Mesenteric fat pad (tissue), 1 donor: ENCODE data around the gene FNIP1. TPM values are rescaled to one million over a fixed set of nuclear protein-coding genes. Genes with fewer than 3 reads are reported as not detected.
"Not testable (repeated sequence)": the region's sequence is repeated elsewhere in the genome, so short reads cannot be mapped to it uniquely, and the experiment has no call there.

Experiments
- DNase-seq: peaks from one replicate; pipeline ENCODE4 v3.0.0-alpha.2; 2020; ENCODE audit warnings: low spot score
- total RNA-seq: library from RNA; stranded (reverse); fragmentation: NEBNext Ultra II Directional; extraction: Animal tissue kit (Norgen Biotek cat#: 25700); gene quantifications from one replicate; pipeline ENCODE4 v1.2.1, GENCODE V29; 2021
- donor health status: DM: yes; HTN: yes; CAD: no.

The FNIP1 gene
- total RNA-seq, 1 donor from 2014 or later = 47.6 TPM

- no peak for DNase-seq
These were observed 102.9 kb downstream of the FNIP1 start for GRCh38 chr5:131693894-131694293.

DNA sequence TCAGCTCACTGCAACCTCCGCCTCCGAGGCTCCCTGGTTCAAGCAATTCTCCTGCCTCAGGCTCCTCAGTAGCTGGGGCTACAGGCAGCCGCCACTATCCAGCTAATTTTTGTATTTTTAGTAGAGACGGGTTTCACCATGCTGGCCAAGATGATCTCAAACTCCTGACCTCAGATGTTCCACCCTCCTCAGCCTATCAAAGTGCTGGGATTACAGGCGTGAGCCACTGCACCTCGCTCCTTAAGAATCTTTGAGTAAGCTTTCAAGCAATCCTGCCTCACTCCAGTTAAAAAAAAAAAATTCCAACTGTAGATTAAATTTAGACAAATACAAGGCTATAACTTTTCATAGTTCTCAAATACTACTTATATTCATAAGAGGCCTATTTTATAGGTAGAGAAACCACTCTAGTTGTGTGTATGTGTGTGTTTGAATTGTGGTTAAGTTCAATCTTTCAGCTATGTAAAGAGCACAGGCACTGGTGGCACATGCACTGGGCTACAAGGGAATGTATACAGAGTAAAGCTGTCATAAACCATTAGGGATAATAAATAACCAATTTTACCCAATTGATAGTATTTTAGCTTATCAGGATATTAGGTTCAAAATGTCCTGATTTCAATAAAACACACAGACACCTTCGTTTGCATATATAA lies 111.2 kb downstream of the FNIP1 start:
- DNase-seq = no peak

DNA sequence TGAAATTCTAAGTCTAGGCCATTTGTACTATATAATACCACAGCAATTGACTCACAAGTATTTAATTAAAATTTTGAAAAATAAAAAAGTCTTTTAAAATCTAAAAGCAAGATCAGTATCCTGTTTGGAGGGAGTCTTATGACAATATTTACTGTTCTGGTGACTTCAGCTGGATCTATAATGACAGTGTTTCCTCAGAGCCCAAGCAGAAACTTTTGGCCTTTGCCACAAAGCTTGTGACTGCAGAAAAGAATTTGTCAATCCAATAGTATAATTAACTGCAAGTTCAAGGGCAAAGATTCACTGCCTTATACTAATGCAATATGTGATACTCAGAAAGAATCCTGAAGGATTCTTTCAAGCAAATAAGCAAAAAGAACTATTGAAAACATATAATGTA lies 112.2 kb downstream of the FNIP1 start:
- no peak for DNase-seq

- DNase-seq = no peak
These were observed 112.8 kb downstream of the FNIP1 start for GRCh38 chr5:131684051-131684450.

DNA sequence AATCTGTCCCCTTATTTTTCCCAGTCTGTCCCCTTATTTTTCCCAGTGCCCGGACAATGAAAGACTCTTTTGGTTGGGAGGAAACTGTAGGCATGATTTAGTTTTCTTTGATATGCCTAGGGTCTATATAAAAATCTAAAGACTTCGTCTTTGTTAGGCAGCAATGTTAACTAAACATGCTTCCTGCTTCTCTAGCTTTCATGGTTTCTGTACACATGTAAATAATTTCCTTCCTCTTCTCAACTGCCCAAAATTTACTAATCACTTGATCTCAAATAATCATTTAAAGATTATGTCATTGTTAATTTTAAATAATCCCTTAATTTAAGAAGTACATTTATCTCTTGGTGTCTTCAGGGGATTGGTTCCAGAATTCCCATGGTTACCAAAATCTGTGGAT lies 114.0 kb downstream of the FNIP1 start:
- no peak for DNase-seq

GRCh38 chr5:131682175-131682574 lies 114.6 kb downstream of the FNIP1 start:
- DNase-seq = no peak

DNA sequence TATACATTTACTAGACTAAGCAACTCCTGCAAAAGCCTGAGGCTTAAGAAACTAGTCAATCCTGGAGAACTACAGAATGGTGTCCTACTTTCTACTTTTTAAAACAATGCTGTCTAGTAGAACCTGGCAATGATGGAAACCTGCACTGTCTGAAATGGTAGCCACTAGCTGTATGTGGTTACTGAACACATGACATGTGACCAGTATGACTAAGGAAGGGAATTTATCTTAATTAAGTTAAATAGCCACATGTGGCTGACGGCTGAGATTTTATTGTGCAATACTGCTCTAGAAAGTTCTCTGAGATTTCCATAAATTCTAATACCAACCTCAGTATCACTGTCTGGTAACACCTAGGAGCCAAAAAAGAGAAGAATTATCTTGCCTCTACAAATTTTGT lies 116.9 kb downstream of the FNIP1 start:
- no peak for DNase-seq

DNA sequence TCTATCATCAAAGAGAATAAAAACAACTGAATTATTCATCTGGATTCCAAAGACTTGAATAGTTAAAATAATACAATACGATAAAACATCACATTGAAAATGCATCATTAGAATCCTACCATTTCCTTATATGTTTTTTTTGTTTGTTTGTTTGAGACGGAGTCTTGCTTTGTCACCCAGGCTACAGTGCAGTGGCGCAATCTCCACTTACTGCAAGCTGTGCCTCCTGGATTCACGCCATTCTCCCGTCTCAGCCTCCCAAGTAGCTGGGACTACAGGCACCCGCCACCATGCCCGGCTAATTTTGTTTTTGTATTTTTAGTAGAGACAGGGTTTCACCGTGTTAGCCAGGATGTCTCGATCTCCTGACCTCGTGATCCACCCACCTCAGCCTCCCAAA lies 118.5 kb downstream of the FNIP1 start:
- not testable (repeated sequence) for DNase-seq

DNA sequence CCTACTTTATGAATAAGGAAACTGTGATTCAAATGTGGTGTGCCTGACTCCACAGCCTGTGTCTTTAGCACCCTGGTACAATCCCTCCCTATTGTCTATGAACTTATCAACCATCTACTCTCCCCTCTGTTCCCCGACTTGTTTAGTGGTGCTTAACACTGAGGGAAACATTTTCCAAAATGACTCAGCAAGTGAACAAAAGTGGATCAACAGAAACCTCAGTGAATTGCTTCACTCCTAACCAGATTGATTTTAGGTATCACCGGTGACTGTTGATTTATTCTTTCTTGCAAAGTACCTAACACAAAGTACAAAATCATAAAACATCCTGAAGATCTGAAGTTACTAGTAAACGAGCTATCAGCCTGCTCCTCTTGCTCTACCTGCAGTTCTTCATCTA lies 119.7 kb downstream of the FNIP1 start:
- DNase-seq = no peak

- no peak for DNase-seq
These were observed 124.0 kb downstream of the FNIP1 start for GRCh38 chr5:131672776-131673175.

DNA sequence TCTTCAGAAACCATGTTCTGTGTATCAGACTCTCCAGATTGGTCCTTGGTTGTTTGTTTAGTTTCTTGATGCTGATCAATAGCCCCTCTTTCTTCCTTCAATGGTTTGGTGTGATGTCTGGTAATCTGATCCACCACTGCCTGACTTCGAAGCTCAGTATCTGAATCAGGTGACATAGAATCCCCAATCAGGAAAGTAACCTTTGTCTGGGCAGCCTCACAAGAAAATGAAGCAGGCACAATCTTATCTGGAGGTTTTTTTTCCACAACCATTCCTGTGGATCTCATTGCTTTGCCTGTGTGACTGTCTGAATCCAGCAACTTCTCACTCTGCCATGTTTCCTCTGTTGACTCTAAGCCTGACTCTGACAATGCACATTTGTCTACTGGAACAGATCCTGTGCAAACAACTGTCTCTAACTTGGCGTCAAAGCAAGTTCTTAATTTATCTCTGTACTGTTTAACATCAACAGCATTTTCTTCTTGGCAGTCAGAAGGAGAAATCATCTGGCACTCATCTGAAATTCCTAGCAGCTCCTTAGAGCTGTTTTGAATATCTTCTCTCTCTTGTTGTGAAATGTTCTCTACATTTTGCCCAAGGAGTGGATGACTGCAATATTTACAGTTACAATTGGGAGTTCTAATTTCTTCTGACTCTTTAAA lies 124.7 kb downstream of the FNIP1 start:
- no peak for DNase-seq

DNA sequence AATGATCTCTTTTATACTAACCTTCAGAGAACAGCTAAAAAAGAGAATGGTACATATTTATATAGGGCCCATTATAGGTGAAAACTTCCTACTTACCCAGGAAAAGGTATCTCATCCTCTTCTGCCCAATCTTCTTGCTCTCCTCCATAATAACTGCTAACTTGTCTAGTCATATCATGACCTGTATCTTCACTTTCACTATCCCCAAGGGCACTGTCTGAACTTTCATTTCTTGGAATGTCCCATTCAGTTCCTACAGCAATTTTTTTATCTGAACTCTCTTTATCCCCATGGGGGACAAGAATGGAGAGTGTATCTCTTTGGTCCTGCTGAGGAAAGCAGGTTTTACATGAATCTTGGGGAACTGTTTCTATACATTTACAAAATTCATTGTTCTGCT lies 125.4 kb downstream of the FNIP1 start:
- DNase-seq = no peak

DNA sequence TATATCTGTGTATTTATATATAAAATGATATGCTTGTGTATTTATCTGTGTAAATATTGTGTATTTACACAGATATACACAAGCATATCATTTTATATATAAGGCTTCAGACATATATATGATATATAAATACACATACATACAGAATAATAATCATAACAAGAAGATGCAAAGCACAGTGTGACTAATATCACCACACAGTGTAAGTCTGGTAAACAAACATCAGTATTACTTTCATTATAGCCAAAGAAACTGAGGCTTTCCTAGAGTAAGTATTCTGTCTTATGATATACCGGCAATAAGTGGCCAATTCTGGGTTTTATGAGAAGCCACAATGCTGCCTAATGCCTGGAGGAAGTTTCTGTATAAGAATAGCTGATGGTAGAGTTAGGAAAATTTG lies 131.9 kb downstream of the FNIP1 start:
- no peak for DNase-seq

GRCh38 chr5:131661933-131662332 lies 134.9 kb downstream of the FNIP1 start:
- no peak for DNase-seq

- DNase-seq = no peak
These were observed 137.0 kb downstream of the FNIP1 start for GRCh38 chr5:131659841-131660240.

GRCh38 chr5:131659290-131659689 lies 137.5 kb downstream of the FNIP1 start:
- no peak for DNase-seq

DNA sequence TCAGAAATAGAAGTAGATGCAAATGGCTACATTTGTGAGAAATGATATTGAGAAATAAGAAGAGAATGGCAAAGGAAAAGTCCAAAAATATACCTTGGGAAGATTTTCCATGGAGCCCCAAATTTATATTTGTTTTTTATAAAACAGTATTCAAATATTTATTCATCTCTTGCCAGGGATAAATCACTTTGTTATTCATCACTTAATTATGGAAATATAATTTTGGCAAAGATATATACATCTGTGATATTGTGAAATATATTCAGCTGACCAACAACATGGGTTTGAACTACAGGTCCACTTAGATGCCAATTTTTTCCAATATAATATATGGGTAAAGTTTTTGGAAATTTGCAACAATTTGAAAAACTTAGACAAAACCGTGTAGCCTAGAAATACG lies 142.0 kb downstream of the FNIP1 start:
- no peak for DNase-seq

GRCh38 chr5:131654309-131654708 lies 142.5 kb downstream of the FNIP1 start:
- no peak for DNase-seq

DNA sequence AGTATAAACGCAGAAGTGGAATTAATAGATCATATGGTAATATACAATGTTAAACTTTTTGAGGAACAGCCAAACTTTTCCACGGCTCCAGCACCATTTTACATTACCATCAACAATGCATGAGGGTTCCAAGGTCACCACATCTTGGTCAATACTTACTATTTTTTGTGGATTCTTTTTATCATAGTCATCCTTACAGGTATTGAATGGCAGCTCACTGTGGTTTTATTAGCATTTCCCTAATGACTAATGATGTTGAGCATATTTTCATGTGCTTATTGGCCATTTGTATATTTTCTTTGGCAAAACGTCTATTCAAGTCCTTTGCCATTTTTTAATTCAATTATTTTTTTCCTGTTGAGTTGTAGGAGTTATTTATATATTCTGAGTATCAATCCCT lies 147.7 kb downstream of the FNIP1 start:
- DNase-seq = no peak

- no peak for DNase-seq
These were observed 149.6 kb downstream of the FNIP1 start for GRCh38 chr5:131647048-131647769.

- no peak for DNase-seq
These were observed 152.0 kb downstream of the FNIP1 start for GRCh38 chr5:131644822-131645221.

DNA sequence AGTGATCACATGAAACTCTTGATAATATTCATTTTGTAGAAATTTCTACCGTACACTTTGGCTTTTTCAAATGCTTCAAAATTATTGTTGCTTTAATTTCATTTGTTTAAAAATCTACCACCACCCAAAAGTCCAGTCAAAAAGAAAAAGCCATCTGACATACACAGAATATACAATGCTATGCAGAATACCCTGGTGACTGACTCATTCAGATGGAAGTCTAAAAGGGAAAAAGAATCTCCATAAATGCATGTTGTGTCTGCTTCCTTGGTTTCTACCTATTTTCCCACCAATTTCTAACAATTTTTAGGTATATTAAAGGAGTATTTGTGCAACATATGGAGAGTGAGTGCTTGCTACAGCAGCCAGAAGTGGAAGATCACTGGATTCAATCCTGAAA lies 152.4 kb downstream of the FNIP1 start:
- DNase-seq = no peak

- no peak for DNase-seq
These were observed 155.3 kb downstream of the FNIP1 start for GRCh38 chr5:131641494-131641893.
